Osteocyte (in vitro differentiated cells): ENCODE results near the gene NFE2L3. TPM values are rescaled to one million over a fixed set of nuclear protein-coding genes. Genes with fewer than 3 reads are reported as not detected.

Experiments
- DNase-seq: peaks from one replicate; pipeline ENCODE4 v3.0.0; 2021; ENCODE audit warnings: mixed read lengths; ENCODE audit not compliant: unreplicated experiment; ENCODE audit errors: extremely low spot score
- H3K27ac Mint-ChIP-seq: one replicate; pipeline ENCODE4 v1.8.0; 2021; ENCODE audit warnings: mild to moderate bottlenecking, mixed read lengths; ENCODE audit not compliant: unreplicated experiment
- H3K27me3 Mint-ChIP-seq: one replicate; pipeline ENCODE4 v1.8.0; 2021; ENCODE audit warnings: mixed read lengths; ENCODE audit not compliant: unreplicated experiment
- H3K36me3 Mint-ChIP-seq: one replicate; pipeline ENCODE4 v1.8.0; 2021; ENCODE audit warnings: mixed read lengths; ENCODE audit not compliant: unreplicated experiment
- H3K4me1 Mint-ChIP-seq: one replicate; pipeline ENCODE4 v1.8.0; 2021; ENCODE audit warnings: mixed read lengths; ENCODE audit not compliant: unreplicated experiment
- H3K4me3 Mint-ChIP-seq: one replicate; pipeline ENCODE4 v1.8.0; 2021; ENCODE audit warnings: mild to moderate bottlenecking, moderate library complexity, mixed read lengths; ENCODE audit not compliant: unreplicated experiment
- H3K9me3 Mint-ChIP-seq: one replicate; pipeline ENCODE4 v1.8.0; 2021; ENCODE audit warnings: mixed read lengths; ENCODE audit not compliant: unreplicated experiment
- CTCF ChIP-seq: fragments of 200-600 bp; sonication (generic); IDR thresholded peaks from 2 replicates; pipeline ENCODE4 v1.5.0; 2021; ENCODE audit warnings: antibody characterized with exemption, mild to moderate bottlenecking, moderate library complexity
- total RNA-seq: library from RNA; stranded (reverse); gene quantifications from 2 replicates; pipeline ENCODE4 v1.2.1, GENCODE V29; 2021

The NFE2L3 gene
- total RNA-seq, 1 donor from 2014 or later, result 0.78 TPM

- DNase-seq, result no peak
- H3K4me3 Mint-ChIP-seq, result peak overlapping the region; percentile 99
- peaks cover 46% of the 10 kb centered on the region for H3K4me1 Mint-ChIP-seq
- no peaks in the 10 kb centered on the region for H3K27me3 Mint-ChIP-seq
- peak overlapping the region; percentile 53 for H3K27ac Mint-ChIP-seq
- TF ChIP-seq CTCF, result no peak
- H3K9me3 Mint-ChIP-seq, result no peaks in the 10 kb centered on the region
- peaks cover 71% of the 10 kb centered on the region for H3K36me3 Mint-ChIP-seq
These were observed 45.4 kb downstream of the NFE2L3 start for GRCh38 chr7:26197153-26198115.

- TF ChIP-seq CTCF, result peak; percentile 74
- no peaks in the 10 kb centered on the region for H3K27me3 Mint-ChIP-seq
- peak overlapping the region; percentile 100 for H3K27ac Mint-ChIP-seq
- no peaks in the 10 kb centered on the region for H3K9me3 Mint-ChIP-seq
- H3K36me3 Mint-ChIP-seq, result peaks cover 65% of the 10 kb centered on the region
- peaks cover 47% of the 10 kb centered on the region for H3K4me1 Mint-ChIP-seq
- peak overlapping the region; percentile 99 for H3K4me3 Mint-ChIP-seq
- no peak for DNase-seq
These were observed 46.3 kb downstream of the NFE2L3 start for GRCh38 chr7:26198133-26198780.

- H3K4me3 Mint-ChIP-seq, result peak overlapping the region; percentile 99
- no peaks in the 10 kb centered on the region for H3K27me3 Mint-ChIP-seq
- peaks cover 47% of the 10 kb centered on the region for H3K4me1 Mint-ChIP-seq
- no peaks in the 10 kb centered on the region for H3K9me3 Mint-ChIP-seq
- no peak for TF ChIP-seq CTCF
- peak overlapping the region; percentile 100 for H3K27ac Mint-ChIP-seq
- peaks cover 62% of the 10 kb centered on the region for H3K36me3 Mint-ChIP-seq
- DNase-seq, result no peak
These were observed 46.8 kb downstream of the NFE2L3 start for GRCh38 chr7:26198781-26199169.

GRCh38 chr7:26199301-26200037 is 47.5 kb downstream of the NFE2L3 start:
- DNase-seq, result no peak
- H3K4me3 Mint-ChIP-seq, result peak overlapping the region; percentile 99
- peak overlapping the region; percentile 100 for H3K27ac Mint-ChIP-seq
- H3K9me3 Mint-ChIP-seq, result no peaks in the 10 kb centered on the region
- no peaks in the 10 kb centered on the region for H3K27me3 Mint-ChIP-seq
- peaks cover 47% of the 10 kb centered on the region for H3K4me1 Mint-ChIP-seq
- TF ChIP-seq CTCF, result no peak
- peaks cover 56% of the 10 kb centered on the region for H3K36me3 Mint-ChIP-seq
